OCI-M1 (cell line): Measurements from ENCODE around the gene CFAP97D1.

Experiments used
- DNase-seq: peaks from one replicate; lab custom pipeline; 2025; lab: John Stamatoyannopoulos, UW

The CFAP97D1 gene

GRCh38 chr17:43827596-43827995, 47.4 kb downstream of the CFAP97D1 start:
- no peak for DNase-seq

- no peak for DNase-seq
These were observed 49.5 kb downstream of the CFAP97D1 start for GRCh38 chr17:43829738-43830137.

GRCh38 chr17:43830510-43831140, 50.4 kb downstream of the CFAP97D1 start:
- DNase-seq, result no peak

GRCh38 chr17:43831633-43832032, 51.4 kb downstream of the CFAP97D1 start:
- DNase-seq, result no peak

- peak; percentile 40 for DNase-seq
These were observed 52.1 kb downstream of the CFAP97D1 start for GRCh38 chr17:43832168-43832975.

GRCh38 chr17:43832976-43833829, 53.0 kb downstream of the CFAP97D1 start, which contains the start of gene MPP3:
Gene MPP3 (minus strand): TSS chr17:43833146. CDS start chr17:43831906, 1,240 bp downstream.
- peak; percentile 75 for DNase-seq

- no peak for DNase-seq
These were observed 53.9 kb downstream of the CFAP97D1 start for GRCh38 chr17:43834106-43834505.
